Measurements from ENCODE around the gene BBLN. TPM values are rescaled to one million over a fixed set of nuclear protein-coding genes. Genes with fewer than 3 reads are reported as not detected.

BBLN gene
- total and polyA plus RNA-seq, 2 donors (not counting 1 experiment from before 2014, with no cell fraction given): 44.3 to 148 TPM

- POLR2A ChIA-PET: interaction anchor here (0.6 kb wide), 3 partner anchors 9 to 191 kb away, joined by 3 to 4 read pairs (median 3); no protein-coding TSS in a partner anchor
- H3K4me3 ChIP-seq (ENCODE audit: control extremely low read depth in 1 of 5, extremely low read depth in 1 of 5, insufficient read depth in 1 of 5, low read depth in 2 of 5, low read length in 4 of 5): no peak overlapping the region
- Mint-ChIP-seq H3K4me3 (peak overlapping the region; percentile 95), H3K27me3 (no peaks in the 10 kb centered on the region), H3K27ac (peak overlapping the region; percentile 60), H3K9me3 (ENCODE audit: insufficient read depth) (no peaks in the 10 kb centered on the region), H3K4me1 (peaks cover 35% of the 10 kb centered on the region)
- no peak overlapping the region for H3K9ac ChIP-seq (ENCODE audit: low read length)
- no peak overlapping the region for H2AFZ ChIP-seq (ENCODE audit: insufficient read depth, low read depth, low read length, poor library complexity, severe bottlenecking)
- peaks cover 26 to 34% of the 10 kb centered on the region in 2 donors for H3K4me1 ChIP-seq (ENCODE audit: control insufficient read depth in 2 of 2, insufficient read depth in 2 of 2, low read length in 2 of 2)
- no peak for ATAC-seq (ENCODE audit: low read depth)
- WGBS (ENCODE audit: insufficient coverage): 59% methylated on average over 11 of the region's 16 CpGs
- CTCF ChIA-PET: interaction anchor here (1.3 to 6.1 kb wide), 5 partner anchors 8 to 183 kb away, joined by 5 to 49 read pairs (median 5); no protein-coding TSS in a partner anchor
- peak overlapping the region; percentile 63 for H3K4me2 ChIP-seq (replicated peaks; ENCODE audit: low read depth, low read length, poor library complexity, severe bottlenecking)
- no peaks in the 10 kb centered on the region for H3K9me3 ChIP-seq (ENCODE audit: control extremely low read depth in 1 of 3, control insufficient read depth in 2 of 3, insufficient read depth in 1 of 3, low read length in 2 of 3)
- H3K27me3 ChIP-seq (replicated peaks in 1 of 4; ENCODE audit: control extremely low read depth in 1 of 4, control insufficient read depth in 3 of 4, insufficient read depth in 4 of 4, low read length in 3 of 4): no peaks in the 10 kb centered on the region
- H3K79me2 ChIP-seq (ENCODE audit: control insufficient read depth, insufficient read depth, low read length): peaks cover 29% of the 10 kb centered on the region
- intact Hi-C loops (cut with micrococcal nuclease): loop anchor here (5.0 to 10.0 kb wide), 3 partner anchors 217 to 757 kb away; partner anchors contain the start of genes KYAT1, LRRC8A, SH2D3C and SLC27A4
- peak; percentile 57 for DNase-seq
- TF ChIP-seq EZH2 (IDR thresholded peaks at IDR 0.05; ENCODE audit: borderline replicate concordance, insufficient read depth, low read depth, low read length, poor library complexity, severe bottlenecking): no peak
- no peak for TF ChIP-seq CTCF (IDR thresholded peaks at IDR 0.05)
- no peak overlapping the region for H3K27ac ChIP-seq (ENCODE audit: low read length in 2 of 2)
- peaks cover 0 to 34% of the 10 kb centered on the region in 2 experiments for H3K36me3 ChIP-seq (replicated peaks in 1 of 2; ENCODE audit: control extremely low read depth in 1 of 2, control insufficient read depth in 1 of 2, extremely low read depth in 1 of 2, insufficient read depth in 2 of 2, low read length in 1 of 2)
- H4K20me1 ChIP-seq (ENCODE audit: control insufficient read depth, insufficient read depth, low read length, poor library complexity, severe bottlenecking): peaks cover 21% of the 10 kb centered on the region
Measured at GRCh38 chr9:128124873-128125579, 35.0 kb upstream of the BBLN start.

Data from B cell (primary cell).